LoVo (cell line): ENCODE measurements around the gene GSDME.
A peak's percentile ranks its signal among the peaks of the same experiment; 100 is the strongest.
"Not testable (repeated sequence)": the region's sequence is repeated elsewhere in the genome, so short reads cannot be mapped to it uniquely, and the experiment has no call there.

ENCODE experiments used
- DNase-seq: peaks from one replicate; pipeline ENCODE4 v3.0.0-alpha.2; 2016; ENCODE audit warnings: low spot score

The GSDME gene

DNA sequence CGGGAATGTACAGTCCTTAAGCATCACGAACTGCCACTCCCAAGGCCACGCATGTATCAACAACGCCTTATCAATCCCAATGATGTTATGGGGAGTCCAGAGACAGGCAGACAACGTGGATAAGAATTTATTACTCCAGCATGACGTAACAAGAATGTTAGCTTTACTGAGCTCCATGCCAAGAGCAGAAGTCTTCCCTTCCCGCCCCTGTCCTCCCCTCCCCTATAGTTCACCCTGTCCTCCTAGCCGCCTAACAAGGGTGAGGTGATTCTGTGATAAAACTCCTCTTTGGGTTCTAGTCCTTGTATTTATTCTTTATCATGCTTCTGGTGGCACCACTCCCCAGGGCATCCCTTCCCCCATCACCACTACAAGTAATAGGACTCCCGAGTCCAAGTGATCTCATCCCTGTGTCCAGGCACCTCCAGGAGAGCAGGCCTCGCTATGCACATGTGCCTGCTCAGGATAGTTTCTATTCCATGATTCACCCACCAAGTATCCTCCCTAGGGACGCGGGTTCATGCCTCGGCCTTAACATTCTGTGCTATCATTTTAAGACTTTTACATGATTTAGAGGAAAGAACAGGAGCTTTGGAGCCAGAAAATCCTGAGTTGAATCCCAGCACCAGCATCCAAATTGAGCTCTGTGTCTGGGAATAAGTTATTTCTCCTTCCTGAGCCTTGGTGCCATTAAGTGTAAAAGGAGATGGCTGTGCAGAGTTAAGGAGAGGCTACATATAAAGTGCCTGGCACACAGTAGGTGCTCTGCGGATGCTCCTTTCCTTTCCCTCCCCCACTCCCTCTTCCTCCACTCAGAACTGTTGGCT lies 15.4 kb downstream of the GSDME start:
- peak; percentile 23 for DNase-seq

GRCh38 chr7:24740871-24741270 lies 16.4 kb downstream of the GSDME start:
- DNase-seq = no peak

GRCh38 chr7:24739306-24739705 lies 18.0 kb downstream of the GSDME start:
- no peak for DNase-seq

GRCh38 chr7:24738577-24738976 lies 18.7 kb downstream of the GSDME start:
- no peak for DNase-seq

DNA sequence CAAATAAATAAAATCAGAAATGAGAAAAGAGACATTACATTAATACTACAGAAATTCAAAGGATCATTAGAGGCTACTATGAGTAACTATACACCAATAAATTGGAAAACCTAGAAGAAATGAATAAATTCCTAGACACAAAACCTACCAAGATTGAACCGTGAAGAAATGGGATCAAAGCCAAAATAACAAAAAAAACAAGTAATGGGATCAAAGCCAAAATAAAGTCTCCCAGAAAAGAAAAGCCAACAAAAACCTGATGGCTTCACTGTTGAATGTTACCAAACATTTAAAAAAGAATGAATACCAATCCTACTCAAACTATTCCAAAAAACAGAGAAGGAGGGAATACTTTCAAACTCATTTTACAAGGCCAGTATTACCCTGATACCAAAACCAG lies 20.0 kb downstream of the GSDME start:
- no peak for DNase-seq

GRCh38 chr7:24735594-24735993 lies 21.7 kb downstream of the GSDME start:
- DNase-seq = not testable (repeated sequence)

- no peak for DNase-seq
These were observed 23.0 kb downstream of the GSDME start for GRCh38 chr7:24734306-24734705.

- no peak for DNase-seq
These were observed 23.7 kb downstream of the GSDME start for GRCh38 chr7:24733414-24734060.

DNA sequence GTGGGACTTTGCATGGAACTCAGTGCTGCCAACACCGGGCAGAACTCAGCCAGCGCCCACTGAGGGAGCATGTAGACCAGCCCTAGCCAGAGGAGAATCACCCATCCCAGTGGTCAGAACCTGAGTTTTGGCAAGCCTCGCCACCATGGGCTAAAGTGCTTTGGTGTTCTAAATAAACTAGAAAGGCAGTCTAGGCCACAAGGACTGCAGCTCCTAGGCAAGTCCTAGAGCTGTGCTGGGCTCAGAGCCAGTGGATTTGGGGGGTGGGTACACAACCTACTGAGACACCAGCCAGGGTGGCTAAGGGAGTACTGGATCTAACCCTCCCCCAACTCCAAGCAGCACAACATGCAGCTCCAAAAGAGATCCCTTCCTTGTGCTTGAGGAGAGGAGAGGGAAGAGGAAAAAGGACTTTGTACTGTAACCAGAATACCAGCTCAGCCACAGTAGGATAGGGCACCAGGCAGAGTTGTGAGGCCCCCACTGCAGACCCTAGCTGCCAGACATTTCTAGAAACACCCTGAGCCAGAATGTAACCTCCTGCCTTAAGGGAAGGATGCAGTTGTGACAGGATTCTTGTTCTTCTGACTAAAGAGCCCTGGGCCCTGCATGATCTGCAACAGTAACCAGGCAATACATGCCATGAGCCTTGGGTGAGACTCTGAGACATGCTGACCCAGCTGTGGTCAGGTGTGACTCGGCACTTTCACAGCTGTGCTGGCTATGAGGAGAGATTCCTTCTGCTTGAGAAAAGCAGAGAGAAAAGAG lies 24.4 kb downstream of the GSDME start:
- DNase-seq = peak; percentile 26

DNA sequence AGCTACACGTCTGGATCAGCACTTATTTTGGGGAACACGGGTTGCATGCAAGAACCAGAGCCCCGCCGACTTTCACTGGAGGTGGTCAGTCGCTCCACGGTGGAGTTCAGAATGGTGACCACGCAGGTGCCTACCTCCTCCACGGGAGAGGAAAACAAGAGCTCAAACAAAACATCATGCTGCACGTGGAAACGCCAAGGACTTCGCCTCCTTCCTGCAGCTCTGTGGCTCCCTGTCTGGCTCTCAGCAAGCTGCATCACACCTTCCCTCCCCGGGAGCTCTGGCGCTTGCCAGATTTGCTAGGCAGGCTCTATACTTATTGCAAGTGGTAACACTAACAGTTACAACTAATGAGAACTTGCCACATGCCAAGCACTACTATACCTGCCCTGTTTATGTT lies 26.0 kb downstream of the GSDME start:
- no peak for DNase-seq

- no peak for DNase-seq
These were observed 27.3 kb downstream of the GSDME start for GRCh38 chr7:24730018-24730369.

DNA sequence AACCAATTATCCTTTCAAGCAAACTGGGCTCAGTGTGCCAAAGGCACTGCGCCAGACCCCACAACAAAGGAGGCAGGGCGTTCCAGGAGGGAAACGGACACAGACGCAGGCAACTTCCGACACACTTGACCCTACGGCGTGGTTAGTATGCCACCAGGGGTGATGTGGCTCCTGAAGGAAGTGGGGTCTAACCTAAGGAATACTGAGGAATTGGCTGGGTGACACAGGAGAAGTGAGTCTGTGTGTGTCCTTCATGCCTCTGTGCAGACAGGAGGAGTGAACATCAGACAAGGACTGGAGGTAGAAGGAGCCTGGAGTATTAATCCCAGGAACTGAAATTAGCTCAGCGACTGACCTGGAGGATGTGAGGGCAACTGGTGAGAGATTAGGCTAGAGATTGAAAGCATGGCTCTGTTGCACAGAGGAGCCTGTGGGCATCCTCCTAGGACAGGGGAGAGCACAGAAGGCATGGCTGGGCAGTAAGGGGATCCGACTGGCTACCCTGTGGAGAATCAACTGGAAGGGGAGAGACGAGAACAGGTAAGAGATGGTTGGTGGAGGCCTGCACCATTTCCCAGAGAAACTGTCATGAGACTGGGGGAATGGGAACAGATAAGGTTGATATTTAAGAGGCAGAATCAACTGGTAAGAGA lies 27.8 kb downstream of the GSDME start:
- DNase-seq = no peak

DNA sequence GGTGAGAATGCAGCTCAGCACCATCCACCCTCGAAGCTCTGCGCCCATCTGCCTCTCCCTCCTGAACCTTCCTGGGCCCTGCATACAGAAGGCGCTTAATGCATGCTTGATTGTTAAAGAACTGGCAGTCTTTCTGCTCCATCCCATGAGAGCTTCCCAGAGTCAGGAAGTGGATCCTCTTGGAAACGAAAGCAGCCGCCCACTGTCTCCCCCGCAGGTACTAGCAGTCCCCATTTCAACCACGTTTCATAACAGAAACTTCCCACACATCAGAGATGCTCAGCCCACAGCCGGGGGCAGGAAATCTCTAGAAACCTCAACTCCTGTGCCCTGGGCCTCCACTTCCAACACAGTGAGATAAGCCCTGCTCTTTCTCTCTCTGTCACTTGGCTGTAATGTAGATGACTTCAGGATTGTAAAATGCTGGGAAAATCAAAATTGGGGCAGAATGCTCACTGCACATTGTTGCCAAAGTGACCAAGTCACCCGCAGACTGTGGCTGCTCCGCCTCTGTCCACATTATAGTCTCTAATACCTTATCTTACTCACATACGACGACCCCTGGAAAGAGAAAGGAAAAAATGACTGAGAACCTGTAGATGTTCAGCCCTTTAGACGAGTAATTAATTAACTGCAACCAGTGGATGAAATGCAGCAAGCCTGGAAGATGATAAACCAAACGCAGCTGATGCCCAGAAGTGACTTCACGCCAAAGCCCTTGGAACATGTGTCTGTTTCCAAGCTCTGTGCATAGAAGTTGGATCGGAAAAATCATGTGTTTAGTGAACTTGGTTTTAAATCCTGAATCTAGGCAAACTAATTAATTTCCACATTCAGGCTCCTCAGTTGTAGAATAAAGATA lies 28.5 kb downstream of the GSDME start:
- DNase-seq = no peak

- no peak for DNase-seq
These were observed 29.2 kb downstream of the GSDME start for GRCh38 chr7:24728121-24728500.

DNA sequence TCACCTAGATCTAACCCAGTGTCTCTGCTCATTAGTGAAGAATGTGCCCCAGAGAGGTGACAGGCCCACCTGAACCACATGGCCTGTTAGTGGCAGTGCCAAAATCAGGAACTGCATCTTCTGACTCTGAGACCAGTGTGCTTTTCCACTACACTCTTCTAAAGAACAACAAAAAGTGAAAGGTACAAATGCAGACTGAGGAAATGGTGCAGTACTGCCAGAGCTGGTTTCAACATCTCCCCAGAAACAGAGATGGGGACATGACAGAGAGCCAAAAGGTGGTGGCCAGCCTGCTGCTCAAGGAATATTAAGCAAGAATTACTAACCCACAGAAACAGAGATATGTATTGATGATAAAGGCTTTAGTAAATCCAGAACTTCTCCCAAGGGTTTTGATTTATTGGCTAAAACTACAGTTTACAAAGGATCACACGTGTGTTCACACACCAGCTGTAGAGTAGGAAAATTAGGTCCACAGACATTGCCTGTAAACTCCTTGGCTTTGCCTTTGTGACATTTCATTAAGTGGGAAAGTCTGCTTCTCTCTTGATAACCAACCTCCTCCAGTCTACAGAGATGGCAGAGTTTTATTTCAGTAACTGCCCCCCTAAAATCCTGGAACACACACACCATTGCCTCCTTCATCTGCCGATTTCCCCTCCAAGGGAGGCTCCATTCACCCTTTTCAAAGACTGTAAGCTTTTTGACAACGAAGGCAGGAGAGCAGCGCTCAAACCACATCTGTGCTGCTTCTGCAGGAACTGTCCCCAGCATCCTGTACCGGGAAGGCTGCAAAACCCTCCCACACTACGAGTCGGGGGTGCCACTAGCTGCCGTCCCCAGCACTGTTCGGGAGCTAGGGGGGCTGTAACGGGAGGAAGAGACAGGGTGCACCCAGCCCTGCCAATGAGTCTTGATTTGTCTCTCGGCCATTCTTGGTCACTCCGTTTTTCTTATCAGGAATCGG lies 29.8 kb downstream of the GSDME start:
- DNase-seq = no peak

DNA sequence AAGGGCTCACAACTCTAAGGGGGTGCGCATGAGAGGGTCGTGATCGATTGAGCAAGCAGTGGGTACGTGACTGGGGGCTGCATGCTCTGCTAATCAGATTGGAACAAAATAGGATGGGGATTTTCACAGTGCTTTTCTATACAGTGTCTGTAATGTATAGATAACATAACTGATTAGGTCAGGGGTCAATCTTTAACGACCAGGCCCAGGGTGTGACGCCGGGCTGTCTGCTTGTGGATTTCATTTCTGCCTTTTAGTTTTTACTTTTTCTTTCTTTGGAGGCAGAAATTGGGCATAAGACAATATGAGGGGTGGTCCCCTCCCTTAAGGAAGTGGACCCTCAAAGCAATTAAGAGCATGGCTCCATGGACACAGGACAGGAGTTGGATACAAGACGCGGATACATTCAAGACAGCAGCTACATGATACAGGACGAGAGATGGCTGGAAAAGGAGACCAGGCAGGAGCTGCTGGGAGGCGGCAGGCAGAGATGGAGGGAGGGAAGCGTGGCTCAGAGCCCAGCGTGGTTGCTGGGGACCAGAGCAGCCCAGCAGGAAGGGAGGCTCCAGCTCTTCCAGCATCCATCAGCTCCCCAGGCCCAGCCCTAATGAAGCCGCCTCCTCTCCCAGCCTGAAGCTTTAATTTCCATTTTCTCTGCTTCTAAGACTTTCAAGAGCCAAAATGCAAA lies 31.6 kb downstream of the GSDME start:
- no peak for DNase-seq

- no peak for DNase-seq
These were observed 32.6 kb downstream of the GSDME start for GRCh38 chr7:24724451-24725190.

- DNase-seq = no peak
These were observed 34.1 kb downstream of the GSDME start for GRCh38 chr7:24723178-24723530.
